B cell (primary cell): Measurements from ENCODE around the gene PTCHD1. TPM values are rescaled to one million over a fixed set of nuclear protein-coding genes. Genes with fewer than 3 reads are reported as not detected.

Source experiments
- ATAC-seq: fragments of 200-7000 bp; cut with Tn5 transposase; one replicate; pipeline ENCODE4 v1.10.0; 2021; ENCODE audit warnings: low read depth, mild to moderate bottlenecking, moderate number of reproducible peaks, moderate library complexity
- CTCF ChIA-PET: fragments of 350-600 bp; sonication (Branson Sonifier 250); formaldehyde crosslinking; loops from one replicate; lab custom pipeline; 2021; ENCODE audit warnings: antibody characterized with exemption, inconsistent platforms; lab: Charles Lee
- POLR2A ChIA-PET: fragments of 350-600 bp; sonication (Branson Sonifier 250); formaldehyde crosslinking; loops from one replicate; lab custom pipeline; 2021; ENCODE audit warnings: antibody characterized with exemption; lab: Charles Lee
- DNase-seq: peaks from one replicate; pipeline ENCODE4 v3.0.0; 2013
- H2AFZ ChIP-seq: 2 replicates; pipeline ENCODE4 v1.6.1; 2012; ENCODE audit warnings: mild to moderate bottlenecking, low read depth, low read length; ENCODE audit not compliant: insufficient read depth, poor library complexity, severe bottlenecking
- H3K27ac ChIP-seq, 2 donors: 1 replicate in 1 of 2; 2 replicates in 1 of 2; pipeline ENCODE4 v1.5.1; 2012 to 2013; ENCODE audit warnings: low read length in 2 of 2, mild to moderate bottlenecking in 2 of 2, moderate library complexity in 1 of 2
- H3K27me3 ChIP-seq, 4 experiments: fragments of 200-600 bp in 1 of 4; sonication (generic) in 1 of 4; replicated peaks in 1 of 4; 1 replicate in 2 of 4; 2 replicates in 2 of 4; pipeline versions ENCODE4 v1.6.1 to v1.7.0; 2013 to 2016; ENCODE audit warnings: low read length in 3 of 4, mild to moderate bottlenecking in 2 of 4, mixed read lengths in 1 of 4, moderate library complexity in 1 of 4; ENCODE audit not compliant: insufficient read depth in 4 of 4, control insufficient read depth in 3 of 4; ENCODE audit errors: control extremely low read depth in 1 of 4
- H3K36me3 ChIP-seq, 2 experiments: replicated peaks in 1 of 2; 1 replicate in 1 of 2; 2 replicates in 1 of 2; pipeline versions ENCODE4 v1.6.1 to v1.7.1; 2013; ENCODE audit warnings: low read length in 1 of 2; ENCODE audit not compliant: insufficient read depth in 2 of 2, control insufficient read depth in 1 of 2; ENCODE audit errors: control extremely low read depth in 1 of 2, extremely low read depth in 1 of 2
- H3K4me1 ChIP-seq, 2 donors: fragments of 200-600 bp in 1 of 2; sonication (generic) in 1 of 2; 1 replicate in 1 of 2; 2 replicates in 1 of 2; pipeline versions ENCODE4 v1.5.1 to v1.6.1; 2013 to 2017; ENCODE audit warnings: low read length in 2 of 2; ENCODE audit not compliant: control insufficient read depth in 2 of 2, insufficient read depth in 2 of 2
- H3K4me2 ChIP-seq: replicated peaks from 2 replicates; pipeline ENCODE3; 2012; ENCODE audit warnings: mild to moderate bottlenecking, low read depth, low read length; ENCODE audit not compliant: poor library complexity, severe bottlenecking
- H3K4me3 ChIP-seq, 5 experiments: fragments of 200-600 bp in 1 of 5; sonication (generic) in 1 of 5; 1 replicate in 3 of 5; 2 replicates in 2 of 5; pipeline versions ENCODE4 v1.5.1 to v1.7.0; 2011 to 2016; ENCODE audit warnings: low read length in 4 of 5, mild to moderate bottlenecking in 4 of 5, low read depth in 2 of 5, control low read depth in 1 of 5, moderate library complexity in 1 of 5; ENCODE audit not compliant: insufficient read depth in 1 of 5; ENCODE audit errors: control extremely low read depth in 1 of 5, extremely low read depth in 1 of 5
- H3K79me2 ChIP-seq: fragments of 200-600 bp; sonication (generic); one replicate; pipeline ENCODE4 v1.6.0; 2016; ENCODE audit warnings: low read length; ENCODE audit not compliant: control insufficient read depth, insufficient read depth
- H3K9ac ChIP-seq: fragments of 200-600 bp; sonication (generic); 2 replicates; pipeline ENCODE4 v1.6.1; 2017; ENCODE audit warnings: mild to moderate bottlenecking, low read length, moderate library complexity
- H3K9me3 ChIP-seq, 3 donors: one replicate each; pipeline versions ENCODE4 v1.6.1 to v1.7.1; 2013; ENCODE audit warnings: low read length in 2 of 3; ENCODE audit not compliant: control insufficient read depth in 2 of 3, insufficient read depth in 1 of 3; ENCODE audit errors: control extremely low read depth in 1 of 3
- H4K20me1 ChIP-seq: 2 replicates; pipeline ENCODE4 v1.6.0; 2012; ENCODE audit warnings: mild to moderate bottlenecking, low read length; ENCODE audit not compliant: insufficient read depth, control insufficient read depth, poor library complexity, severe bottlenecking
- H3K27ac Mint-ChIP-seq: one replicate; pipeline ENCODE4 v1.8.0; 2021; ENCODE audit warnings: mixed read lengths
- H3K27me3 Mint-ChIP-seq: one replicate; pipeline ENCODE4 v1.8.0; 2021; ENCODE audit warnings: mixed read lengths
- H3K4me1 Mint-ChIP-seq: one replicate; pipeline ENCODE4 v1.8.0; 2021; ENCODE audit warnings: mixed read lengths
- H3K4me3 Mint-ChIP-seq: one replicate; pipeline ENCODE4 v1.8.0; 2021; ENCODE audit warnings: mixed read lengths
- H3K9me3 Mint-ChIP-seq: one replicate; pipeline ENCODE4 v1.8.0; 2022; ENCODE audit warnings: mixed read lengths; ENCODE audit not compliant: insufficient read depth
- EZH2 ChIP-seq: IDR thresholded peaks from 2 replicates; pipeline ENCODE4 v1.6.1; 2012; ENCODE audit warnings: borderline replicate concordance, low read depth, mild to moderate bottlenecking, moderate library complexity, low read length; ENCODE audit not compliant: insufficient read depth, poor library complexity, severe bottlenecking
- WGBS: methylation state at CpG from one replicate; pipeline ENCODE4 v1.1.5; 2013; ENCODE audit warnings: missing lambda C conversion rate; ENCODE audit not compliant: insufficient coverage; 5-methylcytosine and 5-hydroxymethylcytosine counted together
- intact Hi-C: fragments of 100-400 bp; cut with micrococcal nuclease; formaldehyde crosslinking; loops from one replicate; pipeline ENCODE4 v1.10.0; 2022
- polyA plus RNA-seq: library from polyadenylated mRNA; depleted of rRNA; stranded (reverse); fragments of >200 nt; gene quantifications from 2 replicates; pipeline ENCODE4 v1.2.3, GENCODE V29; 2012
- total RNA-seq, 2 donors: library from RNA; stranded (reverse); fragments of 120-200 nt in 1 of 2; gene quantifications; 1 replicate in 1 of 2; 2 replicates in 1 of 2; pipeline versions ENCODE4 v1.2.3 to v1.2.4, GENCODE V29; 2013 to 2022
- TF ChIP-seq, protein P1 (sequence below): fragments of 200-600 bp; IDR thresholded peaks from one replicate; pipeline ENCODE4 v1.8.0; 2022; ENCODE audit warnings: antibody characterized with exemption, mild to moderate bottlenecking

The PTCHD1 gene
- total and polyA plus RNA-seq, 2 donors (not counting 1 experiment from before 2014, with no cell fraction given), result not detected

DNA sequence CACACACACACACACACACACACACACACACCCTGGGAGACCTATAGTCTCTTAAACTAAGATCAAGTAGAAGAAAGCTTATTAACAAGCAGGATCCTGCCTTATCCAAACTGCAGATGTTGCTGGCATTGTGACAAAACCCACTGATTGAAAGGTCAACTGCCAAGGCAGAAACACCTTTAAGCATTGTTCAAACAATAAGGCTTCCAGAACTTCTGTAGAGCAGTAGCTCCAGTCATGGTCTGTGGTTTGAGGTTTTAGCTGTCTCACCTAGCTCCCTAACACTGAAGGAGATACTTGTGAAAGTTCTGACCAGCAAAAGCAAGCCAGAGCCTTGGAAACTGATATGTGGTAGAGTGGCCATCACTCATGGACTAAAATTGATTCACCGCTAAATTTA lies 59.8 kb downstream of the PTCHD1 start:
- WGBS, result no CpG with 5 or more reads among the region's 1 CpG
- ATAC-seq (no peak), DNase-seq (no peak)
- H3K4me3 Mint-ChIP-seq, result no peak overlapping the region
- no peaks in the 10 kb centered on the region for H3K36me3 ChIP-seq
- H3K4me2 ChIP-seq, result no peak overlapping the region
- no peaks in the 10 kb centered on the region for H3K27me3 ChIP-seq
- no peaks in the 10 kb centered on the region for H3K79me2 ChIP-seq
- no peaks in the 10 kb centered on the region for H3K27me3 Mint-ChIP-seq
- no peak overlapping the region for H3K9ac ChIP-seq
- H3K27ac ChIP-seq, result no peak overlapping the region
- H3K9me3 Mint-ChIP-seq, result no peaks in the 10 kb centered on the region
- no peak overlapping the region for H3K4me3 ChIP-seq
- ChIA-PET POLR2A (no interaction called here), CTCF (interaction anchor here (0.6 kb wide), 1 partner anchor 33 kb away, joined by 3 read pairs; no protein-coding TSS in a partner anchor)
- no peaks in the 10 kb centered on the region for H3K4me1 Mint-ChIP-seq
- H3K9me3 ChIP-seq, result no peaks in the 10 kb centered on the region
- no peaks in the 10 kb centered on the region for H3K4me1 ChIP-seq
- H4K20me1 ChIP-seq, result no peaks in the 10 kb centered on the region
- no peak overlapping the region for H3K27ac Mint-ChIP-seq
- H2AFZ ChIP-seq, result no peak overlapping the region
- TF ChIP-seq, protein P1, sequence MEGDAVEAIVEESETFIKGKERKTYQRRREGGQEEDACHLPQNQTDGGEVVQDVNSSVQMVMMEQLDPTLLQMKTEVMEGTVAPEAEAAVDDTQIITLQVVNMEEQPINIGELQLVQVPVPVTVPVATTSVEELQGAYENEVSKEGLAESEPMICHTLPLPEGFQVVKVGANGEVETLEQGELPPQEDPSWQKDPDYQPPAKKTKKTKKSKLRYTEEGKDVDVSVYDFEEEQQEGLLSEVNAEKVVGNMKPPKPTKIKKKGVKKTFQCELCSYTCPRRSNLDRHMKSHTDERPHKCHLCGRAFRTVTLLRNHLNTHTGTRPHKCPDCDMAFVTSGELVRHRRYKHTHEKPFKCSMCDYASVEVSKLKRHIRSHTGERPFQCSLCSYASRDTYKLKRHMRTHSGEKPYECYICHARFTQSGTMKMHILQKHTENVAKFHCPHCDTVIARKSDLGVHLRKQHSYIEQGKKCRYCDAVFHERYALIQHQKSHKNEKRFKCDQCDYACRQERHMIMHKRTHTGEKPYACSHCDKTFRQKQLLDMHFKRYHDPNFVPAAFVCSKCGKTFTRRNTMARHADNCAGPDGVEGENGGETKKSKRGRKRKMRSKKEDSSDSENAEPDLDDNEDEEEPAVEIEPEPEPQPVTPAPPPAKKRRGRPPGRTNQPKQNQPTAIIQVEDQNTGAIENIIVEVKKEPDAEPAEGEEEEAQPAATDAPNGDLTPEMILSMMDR, result no peak
- no peak for TF ChIP-seq EZH2
- intact Hi-C loops, result no loop called here

DNA sequence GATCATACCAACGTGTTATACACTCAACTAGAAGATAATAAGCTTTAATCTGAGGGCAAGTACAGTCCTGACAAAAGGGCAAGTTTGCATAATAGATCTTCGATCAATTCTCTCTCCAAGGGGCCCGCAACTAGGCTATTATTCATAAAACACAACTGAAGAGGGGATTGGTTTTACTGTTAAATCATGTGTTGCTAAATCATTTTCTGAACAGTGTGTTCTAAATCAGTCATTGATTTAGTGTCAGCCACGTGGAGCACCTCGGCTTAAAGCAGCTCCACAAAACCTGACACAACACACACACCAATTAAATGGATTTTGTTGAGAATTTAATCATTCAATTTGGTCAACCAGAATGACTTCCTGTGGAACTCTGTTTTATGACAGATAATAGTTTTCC lies 61.6 kb downstream of the PTCHD1 start:
- Histone ChIP-seq H3K27me3 (no peaks in the 10 kb centered on the region), H3K4me3 (no peak overlapping the region), H3K27ac (no peak overlapping the region), H3K4me1 (no peaks in the 10 kb centered on the region), H3K4me2 (no peak overlapping the region), H3K9me3 (no peaks in the 10 kb centered on the region), H3K9ac (no peak overlapping the region), H2AFZ (no peak overlapping the region), H3K36me3 (no peaks in the 10 kb centered on the region), H4K20me1 (no peaks in the 10 kb centered on the region), H3K79me2 (no peaks in the 10 kb centered on the region)
- H3K9me3 Mint-ChIP-seq, result no peaks in the 10 kb centered on the region
- ATAC-seq (no peak), DNase-seq (no peak)
- H3K27ac Mint-ChIP-seq, result no peak overlapping the region
- POLR2A ChIA-PET, result no interaction called here
- H3K4me3 Mint-ChIP-seq, result no peak overlapping the region
- no CpG with 5 or more reads among the region's 5 CpGs for WGBS
- CTCF ChIA-PET, result no interaction called here
- no peaks in the 10 kb centered on the region for H3K4me1 Mint-ChIP-seq
- no peak for TF ChIP-seq EZH2
- TF ChIP-seq, protein P1, result no peak
- no peaks in the 10 kb centered on the region for H3K27me3 Mint-ChIP-seq
- intact Hi-C loops, result no loop called here
